Measurements from ENCODE around the gene MACROH2A1.

MACROH2A1 gene

GRCh38 chr5:135399794-135400542, 937 bp upstream of the MACROH2A1 start:
- peaks cover 21% of the 10 kb centered on the region for H3K36me3 ChIP-seq (ENCODE audit: low read depth)
- ATAC-seq (ENCODE audit: low read depth) (no peak), DNase-seq (ENCODE audit: low spot score) (no peak)
- H3K27me3 ChIP-seq (ENCODE audit: insufficient read depth, poor library complexity, severe bottlenecking) = no peaks in the 10 kb centered on the region
- no peak for TF ChIP-seq CTCF (IDR thresholded peaks at IDR 0.05; ENCODE audit: poor library complexity, severe bottlenecking)
- H3K9me3 ChIP-seq (ENCODE audit: severe bottlenecking) = no peaks in the 10 kb centered on the region
- H3K4me1 ChIP-seq (ENCODE audit: insufficient read depth, poor library complexity, severe bottlenecking) = peaks cover 32% of the 10 kb centered on the region
- peak overlapping the region; percentile 72 for H3K27ac ChIP-seq (ENCODE audit: poor library complexity, severe bottlenecking)
- peak overlapping the region; percentile 97 for H3K4me3 ChIP-seq (ENCODE audit: severe bottlenecking)

- Histone ChIP-seq H3K27ac (ENCODE audit: poor library complexity, severe bottlenecking) (peak overlapping the region; percentile 72), H3K36me3 (ENCODE audit: low read depth) (peaks cover 27% of the 10 kb centered on the region), H3K4me3 (ENCODE audit: severe bottlenecking) (peak overlapping the region; percentile 97), H3K27me3 (ENCODE audit: insufficient read depth, poor library complexity, severe bottlenecking) (no peaks in the 10 kb centered on the region), H3K4me1 (ENCODE audit: insufficient read depth, poor library complexity, severe bottlenecking) (peaks cover 29% of the 10 kb centered on the region), H3K9me3 (ENCODE audit: severe bottlenecking) (no peaks in the 10 kb centered on the region)
- ATAC-seq (ENCODE audit: low read depth) (peak; percentile 43), DNase-seq (ENCODE audit: low spot score) (no peak)
- TF ChIP-seq CTCF (IDR thresholded peaks at IDR 0.05; ENCODE audit: poor library complexity, severe bottlenecking) = no peak
Measured at GRCh38 chr5:135398160-135398854, 724 bp downstream of the MACROH2A1 start.

GRCh38 chr5:135397084-135397483, 1.9 kb downstream of the MACROH2A1 start:
- Histone ChIP-seq H3K36me3 (ENCODE audit: low read depth) (peaks cover 39% of the 10 kb centered on the region), H3K27ac (ENCODE audit: poor library complexity, severe bottlenecking) (no peak overlapping the region), H3K4me3 (ENCODE audit: severe bottlenecking) (no peak overlapping the region), H3K9me3 (ENCODE audit: severe bottlenecking) (no peaks in the 10 kb centered on the region), H3K4me1 (ENCODE audit: insufficient read depth, poor library complexity, severe bottlenecking) (peaks cover 34% of the 10 kb centered on the region), H3K27me3 (ENCODE audit: insufficient read depth, poor library complexity, severe bottlenecking) (no peaks in the 10 kb centered on the region)
- no peak for ATAC-seq (ENCODE audit: low read depth)
- no peak for TF ChIP-seq CTCF (IDR thresholded peaks at IDR 0.05; ENCODE audit: poor library complexity, severe bottlenecking)
- DNase-seq (ENCODE audit: low spot score) = no peak

- DNase-seq (ENCODE audit: low spot score) (no peak), ATAC-seq (ENCODE audit: low read depth) (no peak)
- H3K9me3 ChIP-seq (ENCODE audit: severe bottlenecking) = no peaks in the 10 kb centered on the region
- no peak overlapping the region for H3K27ac ChIP-seq (ENCODE audit: poor library complexity, severe bottlenecking)
- no peak for TF ChIP-seq CTCF (IDR thresholded peaks at IDR 0.05; ENCODE audit: poor library complexity, severe bottlenecking)
- peaks cover 40% of the 10 kb centered on the region for H3K4me1 ChIP-seq (ENCODE audit: insufficient read depth, poor library complexity, severe bottlenecking)
- H3K27me3 ChIP-seq (ENCODE audit: insufficient read depth, poor library complexity, severe bottlenecking) = no peaks in the 10 kb centered on the region
- H3K36me3 ChIP-seq (ENCODE audit: low read depth) = peaks cover 39% of the 10 kb centered on the region
- no peak overlapping the region for H3K4me3 ChIP-seq (ENCODE audit: severe bottlenecking)
Measured at GRCh38 chr5:135396459-135397055, 2.5 kb downstream of the MACROH2A1 start.

Data from RWPE2 (cell line).